ENCODE measurements around the gene FOXP1. TPM values are rescaled to one million over a fixed set of nuclear protein-coding genes. Genes with fewer than 3 reads are reported as not detected.

The FOXP1 gene
- total and polyA plus RNA-seq, 2 of the 8 experiments (the other 6 are each of a cell fraction or from before 2014, with no cell fraction given) = 13.9 to 25.4 TPM

GRCh38 chr3:71451060-71451459 lies 132.5 kb downstream of the FOXP1 start:
- Histone ChIP-seq H3K9ac (replicated peaks in 1 of 4; ENCODE audit: extremely low read depth in 1 of 4, low read depth in 3 of 4, low read length in 3 of 4) (no peak overlapping the region), H3K36me3 (ENCODE audit: control insufficient read depth in 2 of 4, insufficient read depth in 4 of 4, low read length in 3 of 4) (no peaks in the 10 kb centered on the region), H4K91ac (replicated peaks; ENCODE audit: insufficient read length, low read length) (no peak overlapping the region), H3K79me1 (ENCODE audit: low read depth, low read length) (no peaks in the 10 kb centered on the region), H3K27me3 (replicated peaks in 1 of 4; ENCODE audit: control insufficient read depth in 3 of 4, extremely low read depth in 1 of 4, insufficient read depth in 3 of 4, low read length in 3 of 4) (no peaks in the 10 kb centered on the region), H2BK5ac (ENCODE audit: low read depth, low read length) (no peak overlapping the region), H3K9me3 (ENCODE audit: insufficient read depth in 2 of 2, low read depth in 1 of 2, low read length in 1 of 2) (no peaks in the 10 kb centered on the region), H3K4me2 (ENCODE audit: insufficient read depth in 1 of 2, low read depth in 2 of 2, low read length in 2 of 2) (no peak overlapping the region), H3K4ac (replicated peaks; ENCODE audit: insufficient read length, low read depth, low read length) (no peak overlapping the region), H4K20me1 (replicated peaks in 1 of 2; ENCODE audit: control insufficient read depth in 1 of 2, insufficient read depth in 2 of 2, low read length in 2 of 2) (no peaks in the 10 kb centered on the region), H2BK20ac (ENCODE audit: low read length) (no peak overlapping the region), H3K23ac (ENCODE audit: insufficient read length) (no peak overlapping the region), H4K8ac (ENCODE audit: extremely low read depth, insufficient read depth, low read length) (no peak overlapping the region), H3K23me2 (ENCODE audit: low read depth, low read length) (no peaks in the 10 kb centered on the region), H4K5ac (ENCODE audit: insufficient read length, low read depth, low read length) (no peak overlapping the region), H3K4me1 (replicated peaks in 1 of 4; ENCODE audit: control insufficient read depth in 3 of 4, insufficient read depth in 4 of 4, low read length in 3 of 4) (peaks cover 0 to 4% (median 0%) of the 10 kb centered on the region in 4 experiments; a peak in 3 of 7 replicates), H3K4me3 (ENCODE audit: extremely low read depth in 1 of 4, insufficient read depth in 2 of 4, low read depth in 3 of 4, low read length in 4 of 4) (no peak overlapping the region), H3K56ac (replicated peaks; ENCODE audit: insufficient read length, low read depth, low read length) (no peak overlapping the region), H2AFZ (ENCODE audit: low read length) (no peak overlapping the region), H2BK120ac (replicated peaks; ENCODE audit: low read depth, low read length) (no peak overlapping the region), H2BK15ac (ENCODE audit: low read length) (no peak overlapping the region), H2AK5ac (ENCODE audit: low read depth, low read length) (no peak overlapping the region), H3K27ac (ENCODE audit: low read depth, low read length) (no peak overlapping the region), H3K18ac (ENCODE audit: extremely low read depth, low read length) (no peak overlapping the region), H3K79me2 (ENCODE audit: control insufficient read depth in 1 of 2, insufficient read depth in 2 of 2, low read length in 2 of 2) (no peaks in the 10 kb centered on the region), H2BK12ac (ENCODE audit: low read depth, low read length) (no peak overlapping the region), H3K14ac (ENCODE audit: insufficient read length) (no peak overlapping the region)
- CTCF ChIA-PET (ENCODE audit: partially characterized antibody) = interaction anchor here (1.7 to 2.2 kb wide), 2 partner anchors 9 to 11 kb away, joined by 5 to 6 read pairs; no protein-coding TSS in a partner anchor
- TF ChIP-seq CREB1 (IDR thresholded peaks at IDR 0.05) = no peak
- TF ChIP-seq RFX5 (IDR thresholded peaks at IDR 0.05; ENCODE audit: borderline replicate concordance, low read depth, low read length) = no peak
- TF ChIP-seq RAD21 (IDR thresholded peaks at IDR 0.05 in 1 of 2, conservative IDR thresholded peaks at IDR 0.05 in 1 of 2; ENCODE audit: low read depth in 2 of 2, low read length in 2 of 2) = no peak
- TF ChIP-seq SIRT6 (IDR thresholded peaks at IDR 0.05; ENCODE audit: low read length) = no peak
- no peak for TF ChIP-seq RXRA (IDR thresholded peaks at IDR 0.05; ENCODE audit: insufficient read depth, low read depth, low read length)
- FAIRE-seq = no peak
- DNase-seq (ENCODE audit: low read depth in 1 of 2, low spot score in 2 of 2) = no peak
- 96% methylated on average over 4 of the region's 4 CpGs; no CpG with 5 or more reads in 1 of the 2 experiments for WGBS, 2 experiments (ENCODE audit: extremely low coverage in 1 of 2, insufficient coverage in 1 of 2, insufficient read length in 1 of 2, insufficient replicate concordance in 2 of 2, low coverage in 1 of 2, low lambda C conversion rate in 2 of 2, missing lambda C conversion rate in 1 of 2)
- POLR2A ChIA-PET (ENCODE audit: partially characterized antibody) = interaction anchor here (2.2 kb wide), 1 partner anchor 14 kb away, joined by 5 read pairs; no protein-coding TSS in a partner anchor

All from H1 (cell line).